H9 (cell line): ENCODE results near the gene SLC25A29. TPM values are rescaled to one million over a fixed set of nuclear protein-coding genes. Genes with fewer than 3 reads are reported as not detected.

Experiments used
- DNase-seq: peaks from one replicate; pipeline ENCODE4 v3.0.0-alpha.2; 2017
- H2AFZ ChIP-seq: one replicate; pipeline ENCODE4 v1.6.1; 2013; ENCODE audit warnings: mild to moderate bottlenecking, low read length, control low read depth, moderate library complexity
- H2AK5ac ChIP-seq: 2 replicates; pipeline ENCODE4 v1.6.1; 2013; ENCODE audit warnings: low read length, control low read depth, mixed read lengths; ENCODE audit not compliant: insufficient read length
- H2BK120ac ChIP-seq: one replicate; pipeline ENCODE4 v1.6.1; 2013; ENCODE audit warnings: low read depth, mild to moderate bottlenecking, low read length, control low read depth, inconsistent platforms; ENCODE audit not compliant: poor library complexity, severe bottlenecking
- H2BK12ac ChIP-seq: 2 replicates; pipeline ENCODE4 v1.6.1; 2013; ENCODE audit warnings: low read length, control low read depth, mixed read lengths, low read depth; ENCODE audit not compliant: insufficient read length
- H2BK15ac ChIP-seq: 2 replicates; pipeline ENCODE4 v1.6.1; 2013; ENCODE audit warnings: low read depth, low read length, control low read depth
- H2BK20ac ChIP-seq: one replicate; pipeline ENCODE4 v1.6.1; 2013; ENCODE audit warnings: low read depth, mild to moderate bottlenecking, low read length, control low read depth, inconsistent platforms; ENCODE audit not compliant: poor library complexity, severe bottlenecking
- H2BK5ac ChIP-seq: 2 replicates; pipeline ENCODE4 v1.6.1; 2013; ENCODE audit warnings: low read length, control low read depth, mixed read lengths; ENCODE audit not compliant: insufficient read length
- H3K14ac ChIP-seq: 2 replicates; pipeline ENCODE4 v1.6.1; 2013; ENCODE audit warnings: low read length, control low read depth; ENCODE audit not compliant: insufficient read depth
- H3K18ac ChIP-seq: 2 replicates; pipeline ENCODE4 v1.6.1; 2013; ENCODE audit warnings: low read depth, mild to moderate bottlenecking, mixed read lengths, low read length, control low read depth; ENCODE audit not compliant: insufficient read length
- H3K23ac ChIP-seq: 2 replicates; pipeline ENCODE4 v1.6.1; 2013; ENCODE audit warnings: low read length, control low read depth, mixed read lengths, low read depth; ENCODE audit not compliant: insufficient read length
- H3K23me2 ChIP-seq: 2 replicates; pipeline ENCODE4 v1.6.1; 2013; ENCODE audit warnings: low read depth, mild to moderate bottlenecking, mixed read lengths, low read length, control low read depth; ENCODE audit not compliant: insufficient read length, poor library complexity, severe bottlenecking
- H3K27ac ChIP-seq: 2 replicates; pipeline ENCODE4 v1.5.1; 2013; ENCODE audit warnings: low read length, control low read depth, mixed read lengths, low read depth; ENCODE audit not compliant: insufficient read length
- H3K27me3 ChIP-seq: 2 replicates; pipeline ENCODE4 v1.6.1; 2013; ENCODE audit warnings: low read length, control low read depth, inconsistent platforms; ENCODE audit not compliant: insufficient read depth
- H3K4ac ChIP-seq: 2 replicates; pipeline ENCODE4 v1.6.1; 2013; ENCODE audit warnings: low read depth, mild to moderate bottlenecking, control low read depth, inconsistent platforms, low read length, moderate library complexity
- H3K4me1 ChIP-seq: 2 replicates; pipeline ENCODE4 v1.6.1; 2013; ENCODE audit warnings: low read length, control low read depth, inconsistent platforms; ENCODE audit not compliant: insufficient read depth
- H3K4me2 ChIP-seq: 2 replicates; pipeline ENCODE4 v1.6.1; 2013; ENCODE audit warnings: low read length, control low read depth, mixed read lengths; ENCODE audit not compliant: insufficient read length, insufficient read depth
- H3K56ac ChIP-seq: 2 replicates; pipeline ENCODE4 v1.6.1; 2013; ENCODE audit warnings: low read depth, mild to moderate bottlenecking, mixed read lengths, low read length, control low read depth; ENCODE audit not compliant: insufficient read length
- H3K79me1 ChIP-seq: 2 replicates; pipeline ENCODE4 v1.6.1; 2013; ENCODE audit warnings: low read depth, mild to moderate bottlenecking, moderate library complexity, low read length, control low read depth, inconsistent platforms; ENCODE audit not compliant: insufficient read depth, poor library complexity, severe bottlenecking
- H3K79me2 ChIP-seq: 2 replicates; pipeline ENCODE4 v1.6.1; 2013; ENCODE audit warnings: low read length, control low read depth, inconsistent platforms; ENCODE audit not compliant: insufficient read depth
- H3K9ac ChIP-seq: 2 replicates; pipeline ENCODE4 v1.6.1; 2013; ENCODE audit warnings: low read length, control low read depth, mixed read lengths; ENCODE audit not compliant: insufficient read length; ENCODE audit errors: extremely low read depth
- H3K9me3 ChIP-seq: one replicate; pipeline ENCODE4 v1.6.1; 2013; ENCODE audit warnings: low read depth, low read length, inconsistent platforms; ENCODE audit not compliant: control insufficient read depth
- H3T11ph ChIP-seq: one replicate; pipeline ENCODE4 v1.6.1; 2013; ENCODE audit warnings: mild to moderate bottlenecking, low read length, control low read depth, inconsistent platforms
- H4K20me1 ChIP-seq: one replicate; pipeline ENCODE4 v1.6.1; 2013; ENCODE audit not compliant: control insufficient read depth, insufficient read length, insufficient read depth
- H4K5ac ChIP-seq: 2 replicates; pipeline ENCODE4 v1.6.1; 2013; ENCODE audit warnings: low read depth, mild to moderate bottlenecking, mixed read lengths, low read length, control low read depth; ENCODE audit not compliant: insufficient read length
- H4K8ac ChIP-seq: replicated peaks from 2 replicates; pipeline ENCODE4 v1.6.1; 2013; ENCODE audit warnings: low read length, control low read depth, mixed read lengths, low read depth; ENCODE audit not compliant: insufficient read length
- H4K91ac ChIP-seq: 2 replicates; pipeline ENCODE4 v1.6.1; 2013; ENCODE audit warnings: low read depth, mild to moderate bottlenecking, moderate library complexity, mixed read lengths, low read length, control low read depth; ENCODE audit not compliant: insufficient read length
- H3K27ac Mint-ChIP-seq, 3 experiments: 2 replicates in 2 of 3; 3 replicates in 1 of 3; pipeline ENCODE4 v1.8.0; 2020 to 2021; ENCODE audit warnings: mixed read lengths in 3 of 3, mild to moderate bottlenecking in 1 of 3, moderate library complexity in 1 of 3
- H3K27me3 Mint-ChIP-seq: 2 replicates; pipeline ENCODE4 v1.8.0; 2021; ENCODE audit warnings: low read depth, mild to moderate bottlenecking, moderate library complexity, mixed read lengths
- H3K36me3 Mint-ChIP-seq, 3 experiments: 2 replicates in 2 of 3; 3 replicates in 1 of 3; pipeline ENCODE4 v1.8.0; 2020 to 2021; ENCODE audit warnings: low read depth in 3 of 3, mixed read lengths in 3 of 3; ENCODE audit not compliant: insufficient read depth in 1 of 3
- H3K4me1 Mint-ChIP-seq, 2 experiments: 2 replicates each; pipeline ENCODE4 v1.8.0; 2020; ENCODE audit warnings: mixed read lengths in 2 of 2
- H3K4me3 Mint-ChIP-seq, 2 experiments: 2 replicates in 1 of 2; 3 replicates in 1 of 2; pipeline ENCODE4 v1.8.0; 2020 to 2021; ENCODE audit warnings: mild to moderate bottlenecking in 2 of 2, mixed read lengths in 2 of 2, moderate library complexity in 1 of 2
- H3K9me3 Mint-ChIP-seq, 2 experiments: 2 replicates in 1 of 2; 3 replicates in 1 of 2; pipeline ENCODE4 v1.8.0; 2020; ENCODE audit warnings: mild to moderate bottlenecking in 2 of 2, mixed read lengths in 2 of 2, moderate library complexity in 1 of 2
- WGBS: extraction: QIAGEN DNeasy Blood & Tissue Kit; methylation state at CpG from one replicate; pipeline ENCODE4 v1.1.7; 2013; ENCODE audit warnings: missing lambda C conversion rate, low lambda C conversion rate, mixed read lengths; ENCODE audit not compliant: insufficient read length; ENCODE audit errors: extremely low coverage; 5-methylcytosine and 5-hydroxymethylcytosine counted together
- total RNA-seq: library from RNA; stranded (reverse); gene quantifications from 2 replicates; pipeline ENCODE4 v1.2.1, GENCODE V29; 2021
- TF ChIP-seq, protein P1 (sequence below): fragments of 200-600 bp; sonication (generic); conservative IDR thresholded peaks from 3 replicates; pipeline ENCODE4 v1.8.0; 2021; ENCODE audit warnings: antibody characterized with exemption, mild to moderate bottlenecking

SLC25A29 gene
- total RNA-seq, 1 experiment from 2014 or later, result 175 TPM

DNA sequence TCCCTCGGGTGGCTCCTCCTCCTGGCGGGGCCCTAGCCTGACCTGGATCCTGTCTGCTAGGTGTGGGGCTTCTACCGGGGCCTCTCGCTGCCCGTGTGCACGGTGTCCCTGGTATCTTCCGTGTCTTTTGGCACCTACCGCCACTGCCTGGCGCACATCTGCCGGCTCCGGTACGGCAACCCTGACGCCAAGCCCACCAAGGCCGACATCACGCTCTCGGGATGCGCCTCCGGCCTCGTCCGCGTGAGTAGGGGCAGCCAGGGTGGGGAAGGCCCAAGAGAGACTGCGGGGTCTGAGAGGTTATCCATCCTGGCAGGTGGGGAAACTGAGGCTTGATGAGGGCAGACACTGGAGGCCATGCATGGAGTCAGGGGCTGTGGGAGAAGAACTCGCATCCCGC is 20.9 kb upstream of the SLC25A29 start:
- TF ChIP-seq, protein P1, sequence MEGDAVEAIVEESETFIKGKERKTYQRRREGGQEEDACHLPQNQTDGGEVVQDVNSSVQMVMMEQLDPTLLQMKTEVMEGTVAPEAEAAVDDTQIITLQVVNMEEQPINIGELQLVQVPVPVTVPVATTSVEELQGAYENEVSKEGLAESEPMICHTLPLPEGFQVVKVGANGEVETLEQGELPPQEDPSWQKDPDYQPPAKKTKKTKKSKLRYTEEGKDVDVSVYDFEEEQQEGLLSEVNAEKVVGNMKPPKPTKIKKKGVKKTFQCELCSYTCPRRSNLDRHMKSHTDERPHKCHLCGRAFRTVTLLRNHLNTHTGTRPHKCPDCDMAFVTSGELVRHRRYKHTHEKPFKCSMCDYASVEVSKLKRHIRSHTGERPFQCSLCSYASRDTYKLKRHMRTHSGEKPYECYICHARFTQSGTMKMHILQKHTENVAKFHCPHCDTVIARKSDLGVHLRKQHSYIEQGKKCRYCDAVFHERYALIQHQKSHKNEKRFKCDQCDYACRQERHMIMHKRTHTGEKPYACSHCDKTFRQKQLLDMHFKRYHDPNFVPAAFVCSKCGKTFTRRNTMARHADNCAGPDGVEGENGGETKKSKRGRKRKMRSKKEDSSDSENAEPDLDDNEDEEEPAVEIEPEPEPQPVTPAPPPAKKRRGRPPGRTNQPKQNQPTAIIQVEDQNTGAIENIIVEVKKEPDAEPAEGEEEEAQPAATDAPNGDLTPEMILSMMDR, result no peak
- Histone ChIP-seq H3K4ac (no peak overlapping the region), H2BK15ac (no peak overlapping the region), H3K23ac (no peak overlapping the region), H3K14ac (no peak overlapping the region; the same call in 1 of the 2 replicates), H3K23me2 (no peaks in the 10 kb centered on the region), H3K56ac (no peak overlapping the region), H2AFZ (no peak overlapping the region), H3K4me1 (no peaks in the 10 kb centered on the region), H3K9me3 (no peaks in the 10 kb centered on the region), H3K27me3 (no peaks in the 10 kb centered on the region), H3K79me2 (no peaks in the 10 kb centered on the region), H3K4me2 (no peak overlapping the region), H4K5ac (no peak overlapping the region), H2BK20ac (no peak overlapping the region), H3K18ac (no peak overlapping the region), H4K20me1 (no peaks in the 10 kb centered on the region), H2AK5ac (no peak overlapping the region), H2BK12ac (no peak overlapping the region), H3K27ac (no peak overlapping the region), H3K9ac (no peak overlapping the region), H2BK5ac (no peak overlapping the region), H2BK120ac (no peak overlapping the region), H3T11ph (no peak overlapping the region), H4K8ac (no peak overlapping the region), H3K79me1 (no peaks in the 10 kb centered on the region), H4K91ac (no peak overlapping the region)
- Mint-ChIP-seq H3K4me1 (peaks cover under 1 to 10% of the 10 kb centered on the region in 2 experiments; a peak in 2 of 4 replicates), H3K27ac (no peak overlapping the region), H3K27me3 (peaks cover 1% of the 10 kb centered on the region), H3K4me3 (no peak overlapping the region), H3K36me3 (no peaks in the 10 kb centered on the region), H3K9me3 (no peaks in the 10 kb centered on the region)
- WGBS, result no CpG with 5 or more reads among the region's 24 CpGs
- DNase-seq, result no peak
